ENCODE measurements around the gene KLHL12.

DNA sequence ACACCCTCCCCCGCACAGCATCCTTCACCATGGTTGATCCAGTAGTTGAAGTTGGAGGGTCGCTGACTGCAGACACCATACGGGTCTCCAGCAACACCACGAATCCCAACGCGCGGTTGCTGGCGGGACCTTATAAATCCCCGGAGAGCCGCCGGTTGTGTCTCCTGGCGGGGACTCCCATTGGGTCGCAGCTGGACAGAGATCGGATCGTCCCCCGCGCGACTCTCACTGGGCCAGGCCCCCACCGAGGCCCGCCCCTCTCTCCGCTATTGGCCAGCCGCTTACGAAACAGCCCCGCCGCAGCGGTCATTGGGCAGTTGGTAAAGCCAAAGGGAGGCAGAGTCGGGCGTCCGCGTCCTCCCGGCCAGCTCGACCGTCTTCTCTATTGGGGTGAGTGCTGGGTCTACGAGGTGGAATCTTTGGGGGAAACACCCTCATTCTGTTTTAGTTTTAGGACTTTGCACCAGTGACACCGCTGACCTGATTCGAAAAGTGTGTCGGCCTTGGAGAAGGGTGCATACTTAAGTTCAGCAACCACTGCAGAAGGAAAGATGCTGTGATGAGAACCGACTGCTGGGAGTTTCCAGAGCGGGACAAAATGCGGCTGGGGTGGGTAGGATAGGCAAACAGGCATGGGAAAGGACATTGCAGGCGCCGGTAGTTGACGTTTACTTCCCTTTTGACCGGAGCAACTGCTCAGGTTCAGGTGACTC is 65.5 kb downstream of the KLHL12 start:
- TF ChIP-seq, protein P1, sequence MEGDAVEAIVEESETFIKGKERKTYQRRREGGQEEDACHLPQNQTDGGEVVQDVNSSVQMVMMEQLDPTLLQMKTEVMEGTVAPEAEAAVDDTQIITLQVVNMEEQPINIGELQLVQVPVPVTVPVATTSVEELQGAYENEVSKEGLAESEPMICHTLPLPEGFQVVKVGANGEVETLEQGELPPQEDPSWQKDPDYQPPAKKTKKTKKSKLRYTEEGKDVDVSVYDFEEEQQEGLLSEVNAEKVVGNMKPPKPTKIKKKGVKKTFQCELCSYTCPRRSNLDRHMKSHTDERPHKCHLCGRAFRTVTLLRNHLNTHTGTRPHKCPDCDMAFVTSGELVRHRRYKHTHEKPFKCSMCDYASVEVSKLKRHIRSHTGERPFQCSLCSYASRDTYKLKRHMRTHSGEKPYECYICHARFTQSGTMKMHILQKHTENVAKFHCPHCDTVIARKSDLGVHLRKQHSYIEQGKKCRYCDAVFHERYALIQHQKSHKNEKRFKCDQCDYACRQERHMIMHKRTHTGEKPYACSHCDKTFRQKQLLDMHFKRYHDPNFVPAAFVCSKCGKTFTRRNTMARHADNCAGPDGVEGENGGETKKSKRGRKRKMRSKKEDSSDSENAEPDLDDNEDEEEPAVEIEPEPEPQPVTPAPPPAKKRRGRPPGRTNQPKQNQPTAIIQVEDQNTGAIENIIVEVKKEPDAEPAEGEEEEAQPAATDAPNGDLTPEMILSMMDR (conservative IDR thresholded peaks at IDR 0.05; ENCODE audit: low read length) = no peak
- peak; percentile 74; the same call in 1 of the 2 replicates for TF ChIP-seq EZH2phosphoT487 (IDR thresholded peaks at IDR 0.05; ENCODE audit: borderline replicate concordance, low read depth, low read length)
